Measurements from ENCODE around the gene NBL1. TPM values are rescaled to one million over a fixed set of nuclear protein-coding genes. Genes with fewer than 3 reads are reported as not detected.

Gene NBL1
- polyA plus RNA-seq, 1 experiment, result 171 TPM

- ChIA-PET CTCF (interaction anchor here (0.6 to 1.3 kb wide), 3 partner anchors 11 to 498 kb away, joined by 3 read pairs; no protein-coding TSS in a partner anchor), POLR2A (no interaction called here)
- no peak for TF ChIP-seq CTCF (IDR thresholded peaks at IDR 0.05; ENCODE audit: insufficient read depth, low read depth, low read length)
- no peak for DNase-seq (ENCODE audit: low read depth)
- Histone ChIP-seq H3K27me3 (ENCODE audit: control insufficient read depth, insufficient read depth, low read length) (no peaks in the 10 kb centered on the region), H3K4me3 (ENCODE audit: low read depth, low read length) (no peak overlapping the region), H3K36me3 (ENCODE audit: control insufficient read depth, insufficient read depth, low read length) (no peaks in the 10 kb centered on the region)
Measured at GRCh38 chr1:19599810-19600209, 44.3 kb upstream of the NBL1 start.

- ChIA-PET POLR2A (no interaction called here), CTCF (no interaction called here)
- no peak for DNase-seq (ENCODE audit: low read depth)
- Histone ChIP-seq H3K36me3 (ENCODE audit: control insufficient read depth, insufficient read depth, low read length) (no peaks in the 10 kb centered on the region), H3K4me3 (ENCODE audit: low read depth, low read length) (no peak overlapping the region), H3K27me3 (ENCODE audit: control insufficient read depth, insufficient read depth, low read length) (no peaks in the 10 kb centered on the region)
- no peak for TF ChIP-seq CTCF (IDR thresholded peaks at IDR 0.05; ENCODE audit: insufficient read depth, low read depth, low read length)
Measured at GRCh38 chr1:19602486-19602885, 41.6 kb upstream of the NBL1 start.

- Histone ChIP-seq H3K36me3 (ENCODE audit: control insufficient read depth, insufficient read depth, low read length) (peaks cover 1% of the 10 kb centered on the region; the same call in 1 of the 2 replicates), H3K27me3 (ENCODE audit: control insufficient read depth, insufficient read depth, low read length) (no peaks in the 10 kb centered on the region), H3K4me3 (ENCODE audit: low read depth, low read length) (no peak overlapping the region)
- no peak for DNase-seq (ENCODE audit: low read depth)
- TF ChIP-seq CTCF (IDR thresholded peaks at IDR 0.05; ENCODE audit: insufficient read depth, low read depth, low read length), result no peak
- ChIA-PET CTCF (no interaction called here), POLR2A (no interaction called here)
Measured at GRCh38 chr1:19605967-19606366, 38.1 kb upstream of the NBL1 start.

GRCh38 chr1:19606817-19607642, 37.1 kb upstream of the NBL1 start:
- Histone ChIP-seq H3K4me3 (ENCODE audit: low read depth, low read length) (no peak overlapping the region), H3K36me3 (ENCODE audit: control insufficient read depth, insufficient read depth, low read length) (peaks cover 1% of the 10 kb centered on the region; the same call in 1 of the 2 replicates), H3K27me3 (ENCODE audit: control insufficient read depth, insufficient read depth, low read length) (no peaks in the 10 kb centered on the region)
- ChIA-PET CTCF (no interaction called here), POLR2A (no interaction called here)
- no peak for TF ChIP-seq CTCF (IDR thresholded peaks at IDR 0.05; ENCODE audit: insufficient read depth, low read depth, low read length)
- no peak for DNase-seq (ENCODE audit: low read depth)

GRCh38 chr1:19608232-19608631, 35.9 kb upstream of the NBL1 start:
- no peak overlapping the region for H3K4me3 ChIP-seq (ENCODE audit: low read depth, low read length)
- no peak for DNase-seq (ENCODE audit: low read depth)
- POLR2A ChIA-PET, result no interaction called here
- peaks cover 1% of the 10 kb centered on the region; the same call in 1 of the 2 replicates for H3K36me3 ChIP-seq (ENCODE audit: control insufficient read depth, insufficient read depth, low read length)
- CTCF ChIA-PET, result interaction anchor here (1.7 to 1.9 kb wide), 2 partner anchors 26 to 43 kb away, joined by 4 read pairs; no protein-coding TSS in a partner anchor
- H3K27me3 ChIP-seq (ENCODE audit: control insufficient read depth, insufficient read depth, low read length), result no peaks in the 10 kb centered on the region
- no peak for TF ChIP-seq CTCF (IDR thresholded peaks at IDR 0.05; ENCODE audit: insufficient read depth, low read depth, low read length)
